ENCODE results near the gene GDNF.
"Not testable (repeated sequence)": the region's sequence is repeated elsewhere in the genome, so short reads cannot be mapped to it uniquely, and the experiment has no call there.

GDNF gene

GRCh38 chr5:37839407-37840052 lies at the start of gene GDNF:
TSS of gene GDNF (minus strand) at chr5:37840041. CDS start at chr5:37834796, 5,245 bp downstream.
- no peak for DNase-seq (ENCODE audit: low read depth)

GRCh38 chr5:37888476-37888875 lies 48.6 kb upstream of the GDNF start:
- DNase-seq (ENCODE audit: low read depth) = no peak

GRCh38 chr5:37886242-37886905 lies 46.5 kb upstream of the GDNF start:
- no peak for DNase-seq (ENCODE audit: low read depth)

GRCh38 chr5:37882636-37883035 lies 42.8 kb upstream of the GDNF start:
- DNase-seq (ENCODE audit: low read depth) = no peak

GRCh38 chr5:37881359-37881758 lies 41.5 kb upstream of the GDNF start:
- no peak for DNase-seq (ENCODE audit: low read depth)

GRCh38 chr5:37876943-37877342 lies 37.1 kb upstream of the GDNF start:
- DNase-seq (ENCODE audit: low read depth) = no peak

GRCh38 chr5:37876245-37876644 lies 36.4 kb upstream of the GDNF start:
- no peak for DNase-seq (ENCODE audit: low read depth)

- no peak for DNase-seq (ENCODE audit: low read depth)
Observed at GRCh38 chr5:37875051-37875787, 35.4 kb upstream of the GDNF start.

- DNase-seq (ENCODE audit: low read depth) = no peak
Observed at GRCh38 chr5:37873988-37874387, 34.1 kb upstream of the GDNF start.

- DNase-seq (ENCODE audit: low read depth) = no peak
Observed at GRCh38 chr5:37871023-37871815, 31.4 kb upstream of the GDNF start.

GRCh38 chr5:37869216-37869615 lies 29.4 kb upstream of the GDNF start:
- DNase-seq (ENCODE audit: low read depth) = no peak

GRCh38 chr5:37867654-37868053 lies 27.8 kb upstream of the GDNF start:
- DNase-seq (ENCODE audit: low read depth) = no peak

- not testable (repeated sequence) for DNase-seq (ENCODE audit: low read depth)
Observed at GRCh38 chr5:37862907-37863306, 23.1 kb upstream of the GDNF start.

GRCh38 chr5:37860206-37860605 lies 20.4 kb upstream of the GDNF start:
- DNase-seq (ENCODE audit: low read depth) = no peak

- no peak for DNase-seq (ENCODE audit: low read depth)
Observed at GRCh38 chr5:37859805-37860204, 20.0 kb upstream of the GDNF start.

- DNase-seq (ENCODE audit: low read depth) = no peak
Observed at GRCh38 chr5:37858250-37858649, 18.4 kb upstream of the GDNF start.

GRCh38 chr5:37857696-37858095 lies 17.9 kb upstream of the GDNF start:
- DNase-seq (ENCODE audit: low read depth) = no peak

GRCh38 chr5:37855438-37855837 lies 15.6 kb upstream of the GDNF start:
- no peak for DNase-seq (ENCODE audit: low read depth)

- DNase-seq (ENCODE audit: low read depth) = no peak
Observed at GRCh38 chr5:37851305-37851704, 11.5 kb upstream of the GDNF start.

GRCh38 chr5:37850226-37850865 lies 10.5 kb upstream of the GDNF start:
- DNase-seq (ENCODE audit: low read depth) = no peak

GRCh38 chr5:37849641-37850040 lies 9.8 kb upstream of the GDNF start:
- DNase-seq (ENCODE audit: low read depth) = no peak

- DNase-seq (ENCODE audit: low read depth) = no peak
Observed at GRCh38 chr5:37847978-37848425, 8.2 kb upstream of the GDNF start.
